ENCODE data around the gene TLE4. TPM values are rescaled to one million over a fixed set of nuclear protein-coding genes. Genes with fewer than 3 reads are reported as not detected.

Gene TLE4
- total RNA-seq (2022; extraction: Qiagen RNA extraction; ENCODE audit: low read depth), result 12.9 to 18.1 TPM (median 14.2 TPM) in 5 replicates

GRCh38 chr9:79571309-79572031 lies at the start of gene TLE4:
Gene TLE4 (plus strand): TSS chr9:79571965. CDS start chr9:79572791, 826 bp downstream.

Measured in A549 treated with DMSO at 1 μM for 4 hours (cell line).